PC-3 (cell line): ENCODE results near the gene SVIL. TPM values are rescaled to one million over a fixed set of nuclear protein-coding genes. Genes with fewer than 3 reads are reported as not detected.
A peak's percentile ranks its signal among the peaks of the same experiment; 100 is the strongest.

Source experiments
- ATAC-seq: fragments of 200-7000 bp; cut with Tn5 transposase; 2 replicates; pipeline ENCODE4 v1.9.1; 2020; ENCODE audit warnings: mild to moderate bottlenecking, moderate library complexity
- BruUV-seq: library from RNA; stranded (reverse); fragments of 400-500 nt; replicated peaks from 2 replicates; lab custom pipeline; 2021; lab: Mats Ljungman, UMichigan
- CTCF ChIA-PET: fragments of 300-600 bp; sonication (Branson Sonifier 250); formaldehyde crosslinking; loops from one replicate; lab custom pipeline; 2022; ENCODE audit warnings: antibody characterized with exemption; lab: Charles Lee
- POLR2A ChIA-PET: fragments of 300-600 bp; sonication (Branson Sonifier 250); formaldehyde crosslinking; loops from one replicate; lab custom pipeline; 2022; ENCODE audit warnings: antibody characterized with exemption; ENCODE audit not compliant: unreplicated experiment; lab: Charles Lee
- DNase-seq: peaks from one replicate; pipeline ENCODE4 v3.0.0-alpha.2; 2015
- H2AFZ ChIP-seq: fragments of 300-600 bp; sonication (generic); 2 replicates; pipeline ENCODE4 v1.6.0; 2016; ENCODE audit warnings: antibody characterized with exemption, low read length
- H3F3A ChIP-seq: fragments of 300-600 bp; sonication (generic); one replicate; pipeline ENCODE4 v1.6.0; 2017; ENCODE audit warnings: antibody characterized with exemption, low read length, control low read depth, mild to moderate bottlenecking; ENCODE audit not compliant: unreplicated experiment
- H3K27ac ChIP-seq: fragments of 300-600 bp; sonication (generic); 2 replicates; pipeline ENCODE4 v1.5.1; 2016; ENCODE audit warnings: mild to moderate bottlenecking, low read length
- H3K27me3 ChIP-seq: fragments of 300-600 bp; sonication (generic); 2 replicates; pipeline ENCODE4 v1.6.1; 2016; ENCODE audit warnings: low read length, mixed read lengths
- H3K36me3 ChIP-seq: fragments of 300-600 bp; sonication (generic); 2 replicates; pipeline ENCODE4 v1.6.1; 2016; ENCODE audit warnings: low read depth, mixed run types, low read length, mixed read lengths
- H3K4me1 ChIP-seq: fragments of 300-600 bp; sonication (generic); 2 replicates; pipeline ENCODE4 v1.5.1; 2016; ENCODE audit warnings: low read length; ENCODE audit not compliant: insufficient read depth
- H3K4me2 ChIP-seq: fragments of 300-600 bp; sonication (generic); 2 replicates; pipeline ENCODE4 v1.6.0; 2016; ENCODE audit warnings: low read length
- H3K4me3 ChIP-seq: fragments of 300-600 bp; sonication (generic); 2 replicates; pipeline ENCODE4 v1.5.1; 2016; ENCODE audit warnings: mild to moderate bottlenecking, low read length, mixed read lengths
- H3K79me2 ChIP-seq: fragments of 300-600 bp; sonication (generic); 2 replicates; pipeline ENCODE4 v1.6.1; 2017; ENCODE audit warnings: low read length, mixed read lengths
- H3K9ac ChIP-seq: fragments of 300-600 bp; sonication (generic); 2 replicates; pipeline ENCODE4 v1.6.0; 2016; ENCODE audit warnings: mild to moderate bottlenecking, low read length
- H3K9me2 ChIP-seq: fragments of 300-600 bp; sonication (generic); replicated peaks from 2 replicates; pipeline ENCODE4 v1.6.1; 2016; ENCODE audit warnings: mixed run types, low read length, mixed read lengths
- H3K9me3 ChIP-seq: fragments of 300-600 bp; sonication (generic); 2 replicates; pipeline ENCODE4 v1.6.1; 2016; ENCODE audit warnings: low read length, mixed read lengths
- H4K20me1 ChIP-seq: fragments of 300-600 bp; sonication (generic); 2 replicates; pipeline ENCODE4 v1.6.1; 2016; ENCODE audit warnings: low read length, mixed read lengths
- EZH2 ChIP-seq: fragments of 300-600 bp; sonication (generic); IDR thresholded peaks from one replicate; pipeline ENCODE4 v1.6.1; 2017; ENCODE audit warnings: antibody characterized with exemption, mild to moderate bottlenecking, low read length; ENCODE audit not compliant: unreplicated experiment
- EZH2phosphoT487 ChIP-seq: fragments of 300-600 bp; sonication (generic); IDR thresholded peaks from 2 replicates; pipeline ENCODE4 v1.6.1; 2018; ENCODE audit warnings: mild to moderate bottlenecking, antibody characterized with exemption, low read length, borderline replicate concordance
- intact Hi-C: fragments of 100-400 bp; cut with micrococcal nuclease; formaldehyde crosslinking; loops from 2 replicates; pipeline ENCODE4 v1.9.0; 2023
- total RNA-seq: library from RNA; depleted of rRNA; stranded (reverse); fragments of >200 nt; gene quantifications from 2 replicates; pipeline ENCODE4 v1.2.3, GENCODE V29; 2014
- TF ChIP-seq, protein P1 (sequence below): fragments of 300-600 bp; sonication (generic); conservative IDR thresholded peaks from 2 replicates; pipeline ENCODE4 v1.5.1; 2017; ENCODE audit warnings: antibody characterized with exemption, low read depth, mild to moderate bottlenecking, low read length

SVIL gene
- total RNA-seq, 1 experiment from 2014 or later, result 19.2 TPM

DNA sequence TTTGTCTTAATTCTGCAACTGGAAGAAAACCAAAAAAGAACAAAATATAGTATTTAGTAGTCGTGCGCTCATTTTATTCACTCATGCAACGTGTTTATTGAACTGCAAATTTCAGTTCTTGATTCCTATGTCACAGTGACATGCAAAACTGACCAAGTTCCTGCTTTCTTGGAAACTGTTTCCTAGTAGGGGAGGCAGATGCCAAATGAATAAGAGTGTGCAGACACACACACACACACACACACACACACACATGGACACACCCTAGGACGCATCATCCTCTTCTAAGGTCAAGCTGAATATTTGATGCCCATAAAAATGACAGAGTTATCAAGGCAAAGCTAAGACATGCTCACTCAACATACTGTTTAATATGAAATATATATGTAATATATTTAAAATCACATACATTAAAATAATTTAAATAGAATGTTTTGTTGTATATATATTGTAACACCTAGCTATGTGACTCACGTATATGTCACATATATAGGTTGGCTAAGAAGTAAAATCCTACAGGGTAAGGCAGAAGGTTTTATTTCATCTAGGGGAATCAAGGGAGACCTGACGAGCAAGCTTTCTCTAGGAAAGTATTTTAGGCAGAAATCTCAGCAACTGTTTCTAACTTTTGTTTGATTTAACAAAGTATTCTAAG is 79.6 kb downstream of the SVIL start:
- 0 out of 2 replicates have a peak, but pooled peaks cover 4% of the 10 kb centered on the region for H3K36me3 ChIP-seq
- ChIA-PET POLR2A (interaction anchor here (0.5 kb wide), 1 partner anchor 16 kb away, joined by 4 read pairs; no protein-coding TSS in a partner anchor), CTCF (interaction anchor here (0.8 kb wide), 1 partner anchor 42 kb away, joined by 3 read pairs; no protein-coding TSS in a partner anchor)
- H3K9me3 ChIP-seq, result no peaks in the 10 kb centered on the region
- peak overlapping the region; percentile 78 for H3K9ac ChIP-seq
- ATAC-seq (peak; percentile 37), DNase-seq (peak; percentile 36)
- peak overlapping the region; percentile 82 for H3K4me2 ChIP-seq
- H3K27me3 ChIP-seq, result no peaks in the 10 kb centered on the region
- H3K9me2 ChIP-seq, result no peaks in the 10 kb centered on the region
- no peaks in the 10 kb centered on the region for H3K79me2 ChIP-seq
- H3F3A ChIP-seq, result peaks cover 10% of the 10 kb centered on the region
- BruUV-seq, result no TSS peak
- intact Hi-C loops, result no loop called here
- H3K27ac ChIP-seq, result peak overlapping the region; percentile 97
- peak overlapping the region; percentile 48; the same call in 1 of the 2 replicates for H3K4me3 ChIP-seq
- no peak for TF ChIP-seq EZH2phosphoT487
- TF ChIP-seq EZH2, result no peak
- TF ChIP-seq, protein P1, sequence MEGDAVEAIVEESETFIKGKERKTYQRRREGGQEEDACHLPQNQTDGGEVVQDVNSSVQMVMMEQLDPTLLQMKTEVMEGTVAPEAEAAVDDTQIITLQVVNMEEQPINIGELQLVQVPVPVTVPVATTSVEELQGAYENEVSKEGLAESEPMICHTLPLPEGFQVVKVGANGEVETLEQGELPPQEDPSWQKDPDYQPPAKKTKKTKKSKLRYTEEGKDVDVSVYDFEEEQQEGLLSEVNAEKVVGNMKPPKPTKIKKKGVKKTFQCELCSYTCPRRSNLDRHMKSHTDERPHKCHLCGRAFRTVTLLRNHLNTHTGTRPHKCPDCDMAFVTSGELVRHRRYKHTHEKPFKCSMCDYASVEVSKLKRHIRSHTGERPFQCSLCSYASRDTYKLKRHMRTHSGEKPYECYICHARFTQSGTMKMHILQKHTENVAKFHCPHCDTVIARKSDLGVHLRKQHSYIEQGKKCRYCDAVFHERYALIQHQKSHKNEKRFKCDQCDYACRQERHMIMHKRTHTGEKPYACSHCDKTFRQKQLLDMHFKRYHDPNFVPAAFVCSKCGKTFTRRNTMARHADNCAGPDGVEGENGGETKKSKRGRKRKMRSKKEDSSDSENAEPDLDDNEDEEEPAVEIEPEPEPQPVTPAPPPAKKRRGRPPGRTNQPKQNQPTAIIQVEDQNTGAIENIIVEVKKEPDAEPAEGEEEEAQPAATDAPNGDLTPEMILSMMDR, result no peak
- no peak overlapping the region for H2AFZ ChIP-seq
- peaks cover 24% of the 10 kb centered on the region for H3K4me1 ChIP-seq
- H4K20me1 ChIP-seq, result no peaks in the 10 kb centered on the region

DNA sequence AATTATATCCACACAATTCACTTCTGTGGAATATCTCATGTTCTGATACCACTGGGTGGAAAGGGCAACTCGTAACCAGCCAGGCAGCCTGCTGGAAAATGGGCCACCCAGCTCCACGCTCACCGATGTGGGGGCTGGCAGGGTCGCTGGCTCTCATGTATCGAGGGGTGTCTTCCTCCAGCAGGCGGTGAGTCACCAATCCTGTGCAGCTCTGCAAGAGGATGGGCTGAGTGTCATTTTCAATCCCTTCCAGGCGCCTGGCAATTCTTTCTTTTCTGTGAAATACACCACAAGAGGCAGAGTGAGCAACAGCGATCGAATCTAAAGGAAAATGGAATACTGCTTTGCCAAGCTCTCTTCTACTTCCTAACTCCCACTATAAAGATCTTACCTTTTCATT is 80.1 kb downstream of the SVIL start:
- ATAC-seq, result no peak; the same call in 1 of the 2 replicates
- CTCF ChIA-PET, result interaction anchor here (0.7 kb wide), 1 partner anchor 89 kb away, joined by 3 read pairs; no protein-coding TSS in a partner anchor
- H3F3A ChIP-seq, result peaks cover 10% of the 10 kb centered on the region
- H3K27me3 ChIP-seq, result no peaks in the 10 kb centered on the region
- peak overlapping the region; percentile 97 for H3K27ac ChIP-seq
- peaks cover 24% of the 10 kb centered on the region for H3K4me1 ChIP-seq
- no TSS peak for BruUV-seq
- TF ChIP-seq, protein P1, result no peak
- TF ChIP-seq EZH2, result no peak
- TF ChIP-seq EZH2phosphoT487, result no peak
- H3K9ac ChIP-seq, result peak overlapping the region; percentile 1; the same call in 1 of the 2 replicates
- H3K9me3 ChIP-seq, result no peaks in the 10 kb centered on the region
- peak; percentile 17 for DNase-seq
- H3K4me3 ChIP-seq, result no peak overlapping the region
- H2AFZ ChIP-seq, result no peak overlapping the region
- POLR2A ChIA-PET, result no interaction called here
- H3K79me2 ChIP-seq, result no peaks in the 10 kb centered on the region
- no peaks in the 10 kb centered on the region for H4K20me1 ChIP-seq
- intact Hi-C loops, result no loop called here
- no peaks in the 10 kb centered on the region for H3K9me2 ChIP-seq
- 0 out of 2 replicates have a peak, but pooled peaks cover 4% of the 10 kb centered on the region for H3K36me3 ChIP-seq
- no peak overlapping the region for H3K4me2 ChIP-seq
